ENCODE results near the gene ACER1.

ACER1 gene

DNA sequence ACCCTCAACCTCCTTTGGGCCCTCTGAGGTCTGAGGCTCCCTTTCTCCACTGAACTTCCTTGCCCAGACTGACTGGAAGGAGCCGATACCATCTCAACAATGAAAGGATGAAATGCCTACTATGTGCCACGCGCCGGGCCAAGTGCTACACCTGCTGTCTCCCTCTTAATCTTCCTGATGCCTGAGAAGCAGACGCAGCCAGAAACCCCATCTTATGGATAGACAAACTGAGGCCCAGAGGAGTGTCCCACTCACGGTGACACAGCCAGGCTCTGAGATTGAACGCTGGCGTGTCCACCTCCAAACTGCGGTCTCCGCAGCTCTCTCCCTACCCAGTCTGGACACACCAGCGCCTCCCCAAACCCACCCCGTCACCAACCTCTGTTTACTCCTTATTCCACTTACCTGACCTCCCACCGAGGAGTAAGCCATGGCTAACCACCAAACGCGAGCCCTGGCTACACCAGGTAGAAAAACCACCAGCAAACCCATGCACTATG lies 74.5 kb downstream of the ACER1 start:
- Histone ChIP-seq H3F3A (ENCODE audit: low read depth) (no peaks in the 10 kb centered on the region), H3K36me3 (ENCODE audit: insufficient read depth, low read length) (peaks cover 67% of the 10 kb centered on the region; the same call in 1 of the 2 replicates), H3K79me2 (ENCODE audit: insufficient read depth, low read length) (peaks cover 45% of the 10 kb centered on the region; the same call in 1 of the 2 replicates), H3K9ac (ENCODE audit: low read depth, low read length, poor library complexity, severe bottlenecking) (no peak overlapping the region), H3K4me1 (ENCODE audit: insufficient read depth, low read length, poor library complexity, severe bottlenecking) (no peaks in the 10 kb centered on the region), H4K20me1 (ENCODE audit: insufficient read depth, low read length, poor library complexity, severe bottlenecking) (peaks cover 18% of the 10 kb centered on the region), H3K4me2 (ENCODE audit: low read depth, low read length, poor library complexity, severe bottlenecking) (no peak overlapping the region), H3K27me3 (ENCODE audit: insufficient read depth, low read length, poor library complexity, severe bottlenecking) (no peaks in the 10 kb centered on the region), H3K9me2 (replicated peaks; ENCODE audit: low read depth, low read length) (no peaks in the 10 kb centered on the region), H3K9me3 (ENCODE audit: insufficient read depth, low read depth, low read length) (no peaks in the 10 kb centered on the region), H3K4me3 (ENCODE audit: low read length, poor library complexity, severe bottlenecking) (no peak overlapping the region), H2AFZ (ENCODE audit: low read length) (no peak overlapping the region)
- TF ChIP-seq CTCF (conservative IDR thresholded peaks at IDR 0.05; ENCODE audit: low read length) (no peak), EZH2phosphoT487 (IDR thresholded peaks at IDR 0.05; ENCODE audit: borderline replicate concordance) (no peak)
